ENCODE data around the gene PAPOLB.
A peak's percentile ranks its signal among the peaks of the same experiment; 100 is the strongest.

The PAPOLB gene

DNA sequence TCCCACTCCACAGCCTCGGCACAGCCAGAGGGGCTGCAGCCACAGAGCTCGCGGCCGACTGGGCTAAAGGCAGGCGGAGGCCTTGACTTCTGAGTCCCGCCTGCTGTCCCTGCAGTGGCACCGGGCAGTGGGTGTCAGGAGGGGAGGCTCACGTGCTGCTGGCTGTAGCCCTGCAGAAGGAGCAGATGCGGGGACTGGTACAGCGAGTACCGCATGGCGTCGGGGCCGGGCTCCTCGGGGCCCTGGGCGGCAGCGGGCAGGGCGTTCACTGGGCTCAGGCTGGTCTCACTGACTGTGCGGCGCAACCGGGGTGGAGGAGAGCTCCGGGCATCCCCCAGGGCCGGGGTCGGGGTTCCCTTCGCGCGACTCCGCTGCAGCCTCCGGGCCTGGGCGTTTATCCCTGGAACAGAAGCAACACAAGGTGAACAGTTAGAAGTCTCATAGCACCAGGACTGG is 25.6 kb downstream of the PAPOLB start:
- H3K9ac ChIP-seq, result 0 out of 2 replicates have a peak overlapping the region, but pooled peaks have one; percentile 9
- peaks cover 36% of the 10 kb centered on the region for H3K36me3 ChIP-seq
- no peaks in the 10 kb centered on the region for H3K27me3 ChIP-seq
- TF ChIP-seq Cebpa-rat (IDR thresholded peaks at IDR 0.05), result no peak
- peaks cover 31% of the 10 kb centered on the region for H4K20me1 ChIP-seq
- H3K4me2 ChIP-seq, result peak overlapping the region; percentile 86
- H3K4me1 ChIP-seq, result peaks cover 63% of the 10 kb centered on the region
- peak overlapping the region; percentile 58 for H3K27ac ChIP-seq
- no peak overlapping the region for H3K4me3 ChIP-seq
- no peaks in the 10 kb centered on the region for H3K9me3 ChIP-seq

DNA sequence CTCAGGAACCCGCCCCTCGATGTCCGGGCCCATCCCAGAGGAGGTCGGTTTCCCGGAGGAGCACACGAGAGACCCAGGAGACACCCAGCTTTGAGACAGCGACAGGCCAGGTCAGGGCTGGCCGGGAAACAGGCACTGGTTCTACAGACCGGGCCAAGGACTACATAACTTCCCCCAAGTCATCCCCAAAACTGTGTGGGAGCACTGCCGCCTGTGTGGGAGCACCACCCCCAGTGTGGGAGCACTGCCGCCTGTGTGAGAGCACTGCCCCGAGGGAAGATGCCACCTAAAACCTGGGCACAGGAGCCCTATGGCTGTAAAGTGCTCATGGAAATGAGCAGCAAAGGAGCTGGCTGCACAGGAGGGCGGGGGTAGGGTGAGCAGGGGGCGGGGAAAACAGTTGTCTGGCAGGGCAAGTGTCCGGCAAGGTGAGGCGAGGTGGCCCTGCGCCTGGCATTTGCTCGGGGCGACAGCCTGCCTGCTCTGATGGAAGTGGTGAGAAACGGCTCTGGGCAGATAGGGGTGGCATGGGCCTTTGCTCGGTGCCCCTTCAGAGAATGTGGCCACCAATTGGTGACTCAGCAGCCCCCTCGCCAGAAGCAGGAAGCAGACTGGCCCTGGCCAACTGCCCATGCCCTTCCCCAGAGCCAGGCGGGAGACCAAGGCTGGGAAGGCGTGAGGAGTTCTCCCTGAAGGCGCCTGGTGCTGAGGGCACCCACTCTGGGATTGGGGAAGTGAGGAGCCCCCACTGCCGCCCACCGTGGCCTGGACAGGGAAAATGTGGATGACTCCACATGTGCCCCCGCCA is 26.2 kb downstream of the PAPOLB start:
- no peak for TF ChIP-seq Cebpa-rat (IDR thresholded peaks at IDR 0.05)
- H3K36me3 ChIP-seq, result peaks cover 36% of the 10 kb centered on the region
- H3K4me2 ChIP-seq, result peak overlapping the region; percentile 86

DNA sequence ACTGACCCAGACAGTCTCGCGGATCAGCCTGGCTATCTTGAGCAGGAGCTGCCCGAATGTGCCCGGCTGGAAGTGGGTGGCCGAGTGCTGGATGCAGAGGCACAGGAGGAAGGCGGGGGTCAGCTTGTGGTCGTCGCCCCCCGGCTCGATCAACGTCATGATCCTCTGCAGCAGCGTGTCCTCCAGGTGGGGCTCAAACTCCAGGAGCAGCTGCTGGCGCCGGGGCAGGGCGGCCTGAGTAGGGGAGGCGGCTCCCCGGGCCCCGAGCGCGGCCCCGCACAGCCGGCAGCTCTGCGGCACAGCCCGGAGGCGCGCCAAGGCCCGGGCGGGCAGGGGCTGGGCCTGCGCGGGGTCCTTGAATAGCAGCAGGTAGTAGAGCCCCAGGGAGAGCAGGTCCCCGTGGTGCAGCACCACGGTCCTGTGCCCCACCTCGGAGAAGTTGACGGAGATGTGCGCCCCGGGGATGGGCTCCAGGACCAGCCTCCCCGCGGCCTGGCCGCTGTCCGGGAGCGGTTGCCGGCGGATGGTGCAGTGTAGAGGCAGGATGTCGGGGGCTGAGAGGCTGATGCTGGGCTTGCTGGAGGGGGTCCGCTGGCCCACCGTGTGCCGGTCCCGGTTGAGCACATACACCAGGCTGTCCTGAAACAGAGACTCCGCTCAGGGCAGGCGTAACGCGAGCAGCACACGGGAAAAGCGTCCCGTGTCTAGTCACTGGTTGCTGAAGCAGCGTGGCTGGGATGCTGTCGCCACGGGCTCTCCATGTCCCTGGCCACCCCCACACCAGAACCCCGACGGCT is 27.0 kb downstream of the PAPOLB start:
- TF ChIP-seq Cebpa-rat (IDR thresholded peaks at IDR 0.05), result no peak
- Histone ChIP-seq H3K9ac (no peak overlapping the region), H3K36me3 (peaks cover 36% of the 10 kb centered on the region)

More for the DNA sequence above, 26.2 kb downstream of the PAPOLB start:
- no peak overlapping the region for H3K4me3 ChIP-seq
- H4K20me1 ChIP-seq, result peaks cover 31% of the 10 kb centered on the region
- no peaks in the 10 kb centered on the region for H3K27me3 ChIP-seq
- H3K9me3 ChIP-seq, result no peaks in the 10 kb centered on the region
- 0 out of 2 replicates have a peak overlapping the region, but pooled peaks have one; percentile 9 for H3K9ac ChIP-seq
- H3K4me1 ChIP-seq, result peaks cover 56% of the 10 kb centered on the region
- H3K27ac ChIP-seq, result peak overlapping the region; percentile 58

DNA sequence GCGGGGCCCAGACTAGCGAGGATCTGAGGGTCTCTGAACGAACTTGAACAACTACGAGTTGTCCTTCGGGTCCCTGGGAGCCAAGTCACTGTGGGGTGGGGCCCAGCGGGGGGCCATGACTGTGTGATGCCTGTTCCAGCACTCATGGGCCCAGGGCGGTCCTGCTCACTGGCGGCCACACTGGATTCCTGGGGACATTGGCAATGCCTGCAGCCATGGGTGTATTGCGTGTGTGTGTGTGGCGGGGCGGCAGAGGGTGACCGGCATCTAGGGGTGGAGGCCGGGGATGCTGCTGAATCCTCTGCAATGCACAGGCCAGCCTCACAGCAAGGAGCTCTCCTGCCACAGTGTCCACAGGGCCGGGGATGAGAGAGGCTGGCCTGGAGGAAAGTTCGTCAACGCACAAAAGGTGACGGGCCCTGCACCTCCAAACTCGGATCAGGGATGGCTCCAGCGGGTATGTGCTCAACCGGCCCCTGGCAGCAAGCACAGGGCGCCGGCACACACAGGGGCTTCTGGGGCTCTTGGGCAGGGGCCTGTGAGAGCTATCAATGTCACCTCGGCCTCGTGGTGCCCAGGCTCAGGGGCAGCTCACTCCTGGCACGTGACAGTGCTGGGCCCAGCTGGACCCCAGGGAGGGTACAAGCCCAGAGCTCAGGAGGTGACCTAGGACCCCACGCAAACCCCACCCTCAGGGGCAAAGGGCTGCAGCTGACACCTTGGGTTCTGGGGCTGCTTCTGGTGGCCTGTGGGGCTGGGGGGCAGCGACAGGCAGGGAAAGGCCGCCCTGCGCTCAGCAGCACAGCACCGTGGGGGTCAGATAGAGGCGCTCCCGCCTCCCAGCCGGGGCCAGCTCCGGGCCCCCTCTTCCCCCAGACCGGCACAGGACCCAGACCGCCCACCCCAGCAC is 27.9 kb downstream of the PAPOLB start:
- Histone ChIP-seq H3K36me3 (peaks cover 42% of the 10 kb centered on the region), H3K9me3 (no peaks in the 10 kb centered on the region), H3K4me3 (no peak overlapping the region), H3K4me2 (no peak overlapping the region), H3K27me3 (no peaks in the 10 kb centered on the region), H3K9ac (peak overlapping the region; percentile 17; the same call in 1 of the 2 replicates), H3K27ac (peak overlapping the region; percentile 22; the same call in 1 of the 2 replicates), H4K20me1 (peaks cover 31% of the 10 kb centered on the region), H3K4me1 (peaks cover 50% of the 10 kb centered on the region)
- no peak for TF ChIP-seq Cebpa-rat (IDR thresholded peaks at IDR 0.05)

More for the DNA sequence above, 27.0 kb downstream of the PAPOLB start:
- peaks cover 56% of the 10 kb centered on the region for H3K4me1 ChIP-seq
- no peaks in the 10 kb centered on the region for H3K9me3 ChIP-seq
- no peak overlapping the region for H3K4me3 ChIP-seq
- H3K27me3 ChIP-seq, result no peaks in the 10 kb centered on the region
- no peak overlapping the region; the same call in 1 of the 2 replicates for H3K27ac ChIP-seq
- H4K20me1 ChIP-seq, result peaks cover 31% of the 10 kb centered on the region
- no peak overlapping the region for H3K4me2 ChIP-seq

DNA sequence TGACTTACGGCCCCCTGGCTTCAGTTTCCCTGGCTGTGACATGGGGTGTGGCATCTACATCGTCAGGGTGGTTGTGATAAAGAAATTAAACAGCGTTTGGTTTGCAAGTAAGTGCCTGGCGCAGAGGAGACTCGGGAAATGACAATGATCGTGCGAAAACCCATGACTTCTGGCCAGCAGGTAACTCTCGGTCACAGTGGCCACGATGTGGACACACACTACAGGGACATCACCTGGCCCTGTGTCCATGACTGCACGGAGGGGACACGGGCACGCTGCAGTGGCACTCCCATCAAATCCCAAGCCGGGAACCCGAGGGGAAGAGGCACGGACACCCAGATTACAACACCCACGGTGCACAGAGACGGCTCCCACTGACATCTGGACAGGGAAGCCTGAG is 28.7 kb downstream of the PAPOLB start:
- H3K9ac ChIP-seq, result peak overlapping the region; percentile 17; the same call in 1 of the 2 replicates
- no peaks in the 10 kb centered on the region for H3K27me3 ChIP-seq

DNA sequence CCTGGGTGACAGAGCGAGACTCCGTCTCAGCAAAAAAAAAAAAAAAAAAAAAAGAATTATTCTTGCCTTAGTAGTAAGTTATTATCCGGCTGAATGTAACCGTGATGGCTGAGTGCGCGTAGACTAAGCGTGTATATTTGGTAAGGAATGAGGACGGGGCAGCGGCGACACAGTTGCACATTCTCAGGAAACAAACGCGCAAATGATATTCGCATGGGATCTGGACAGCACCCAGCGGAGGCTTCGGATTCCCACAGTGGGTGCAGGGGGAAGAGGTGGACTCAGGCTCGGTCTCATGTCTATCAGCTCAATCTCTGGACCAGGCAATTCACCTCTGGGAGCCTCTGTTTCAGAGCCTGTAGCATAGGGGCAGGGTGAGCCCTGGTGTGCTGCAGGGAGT is 29.1 kb downstream of the PAPOLB start:
- Histone ChIP-seq H3K27ac (no peak overlapping the region), H3K27me3 (no peaks in the 10 kb centered on the region), H3K36me3 (peaks cover 42% of the 10 kb centered on the region), H3K4me1 (peaks cover 38% of the 10 kb centered on the region), H4K20me1 (peaks cover 18% of the 10 kb centered on the region), H3K9me3 (no peaks in the 10 kb centered on the region), H3K4me3 (no peak overlapping the region), H3K9ac (no peak overlapping the region), H3K4me2 (no peak overlapping the region)
- TF ChIP-seq Cebpa-rat (IDR thresholded peaks at IDR 0.05), result no peak

More for the DNA sequence above, 28.7 kb downstream of the PAPOLB start:
- Histone ChIP-seq H3K36me3 (peaks cover 42% of the 10 kb centered on the region), H3K27ac (no peak overlapping the region), H3K9me3 (no peaks in the 10 kb centered on the region), H3K4me2 (no peak overlapping the region), H3K4me3 (no peak overlapping the region), H4K20me1 (peaks cover 23% of the 10 kb centered on the region), H3K4me1 (peaks cover 43% of the 10 kb centered on the region)
- TF ChIP-seq Cebpa-rat (IDR thresholded peaks at IDR 0.05), result no peak

DNA sequence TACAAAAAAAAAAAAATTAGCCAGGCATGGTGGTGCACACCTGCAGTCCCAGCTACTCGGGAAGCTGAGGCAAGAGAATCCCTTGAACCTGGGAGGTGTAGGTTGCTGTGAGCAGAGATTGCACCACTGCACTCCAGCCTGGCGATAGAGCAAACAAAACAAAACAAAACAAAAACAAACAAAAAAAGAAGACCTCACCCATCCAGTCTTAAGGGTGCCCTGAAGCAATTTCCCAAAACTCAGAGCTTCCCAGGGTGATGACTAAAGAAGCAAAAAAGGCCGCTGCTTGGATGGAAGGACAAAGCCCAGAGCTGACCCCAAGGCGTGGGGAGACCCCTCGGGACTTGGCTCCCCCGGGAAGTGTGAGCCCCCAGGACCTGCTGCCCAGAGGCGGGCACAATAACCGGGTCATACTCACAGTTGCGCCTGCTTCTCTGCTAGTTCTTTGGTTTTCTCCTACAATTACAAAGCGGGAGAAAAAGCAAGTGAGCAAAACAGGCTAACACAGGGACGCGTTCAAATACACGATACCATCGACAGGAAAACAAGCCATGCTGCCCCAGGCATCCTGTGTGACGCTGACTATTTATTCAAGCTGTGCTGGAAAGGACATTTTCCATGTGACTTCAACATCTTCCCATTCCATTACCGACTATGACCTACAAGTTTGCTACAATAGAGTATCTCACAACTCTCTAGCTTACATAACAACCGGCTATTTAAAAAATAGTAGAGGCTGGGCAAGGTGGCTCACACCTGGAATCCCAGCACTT is 29.9 kb downstream of the PAPOLB start:
- no peak overlapping the region for H3K27ac ChIP-seq

DNA sequence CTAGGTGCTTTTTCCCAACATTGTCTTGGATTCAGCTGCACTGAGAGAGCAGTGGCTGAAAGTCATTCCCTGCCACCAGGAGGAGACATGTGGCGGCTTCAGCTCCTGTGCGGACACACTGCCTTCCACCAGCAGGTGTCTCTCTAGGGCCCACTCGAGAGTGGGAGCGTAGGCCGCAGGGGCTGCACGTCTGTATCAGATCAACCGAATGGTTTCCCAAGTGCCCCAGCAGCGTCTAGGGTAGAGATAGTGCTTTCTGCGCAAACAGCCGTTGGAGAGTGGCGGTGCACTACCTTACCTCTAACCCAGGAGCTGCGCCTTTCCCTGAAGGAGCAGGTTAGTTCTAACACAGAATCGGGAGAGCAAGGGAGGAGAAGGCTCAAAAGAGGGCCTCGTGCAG is 31.7 kb downstream of the PAPOLB start:
- Histone ChIP-seq H3K4me3 (no peak overlapping the region), H3K4me1 (peaks cover 22% of the 10 kb centered on the region), H3K27ac (no peak overlapping the region), H3K4me2 (no peak overlapping the region; the same call in 1 of the 2 replicates), H3K36me3 (peaks cover 33% of the 10 kb centered on the region), H3K27me3 (no peaks in the 10 kb centered on the region), H3K9me3 (no peaks in the 10 kb centered on the region), H4K20me1 (no peaks in the 10 kb centered on the region), H3K9ac (no peak overlapping the region)
- TF ChIP-seq Cebpa-rat (IDR thresholded peaks at IDR 0.05), result no peak

More for the DNA sequence above, 29.9 kb downstream of the PAPOLB start:
- H3K9ac ChIP-seq, result no peak overlapping the region
- peaks cover 30% of the 10 kb centered on the region for H3K4me1 ChIP-seq
- H3K27me3 ChIP-seq, result no peaks in the 10 kb centered on the region
- H3K36me3 ChIP-seq, result peaks cover 42% of the 10 kb centered on the region
- peaks cover 10% of the 10 kb centered on the region for H4K20me1 ChIP-seq
- H3K4me2 ChIP-seq, result no peak overlapping the region
- H3K9me3 ChIP-seq, result no peaks in the 10 kb centered on the region
- H3K4me3 ChIP-seq, result no peak overlapping the region
- no peak for TF ChIP-seq Cebpa-rat (IDR thresholded peaks at IDR 0.05)

Data from BLaER1 (cell line).